ENCODE data around the gene PLEKHD1. TPM values are rescaled to one million over a fixed set of nuclear protein-coding genes. Genes with fewer than 3 reads are reported as not detected.
A peak's percentile ranks its signal among the peaks of the same experiment; 100 is the strongest.

Gene PLEKHD1
- total RNA-seq, 1 donor from 2014 or later: not detected

DNA sequence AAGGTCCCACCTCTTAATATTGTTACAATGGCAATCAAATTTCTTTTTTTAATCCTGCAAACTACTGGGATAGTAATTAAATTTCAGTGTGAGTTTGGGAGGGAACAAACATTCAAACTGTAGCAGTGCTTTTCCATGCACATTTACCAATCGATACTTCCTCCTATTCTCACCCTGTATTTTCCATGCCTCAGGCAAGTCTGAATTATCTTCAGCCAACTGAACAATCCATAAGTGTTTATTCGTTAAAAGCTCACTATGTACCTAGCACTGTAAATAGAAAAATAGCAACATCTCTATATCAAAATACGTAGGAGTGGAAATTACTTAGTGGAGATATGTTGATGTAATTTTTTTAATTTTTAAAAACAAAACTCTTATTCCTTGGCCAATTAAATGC is 46.6 kb downstream of the PLEKHD1 start:
- Histone ChIP-seq H3K79me2 (ENCODE audit: low read depth) (no peaks in the 10 kb centered on the region), H2AFZ (replicated peaks) (no peak overlapping the region), H4K20me1 (ENCODE audit: low read depth) (no peaks in the 10 kb centered on the region), H3K4me2 (no peak overlapping the region), H3K9ac (no peak overlapping the region), H3K4me1 (peaks cover 3% of the 10 kb centered on the region), H3K27ac (no peak overlapping the region), H3K36me3 (no peaks in the 10 kb centered on the region), H3K27me3 (no peaks in the 10 kb centered on the region), H3K9me3 (ENCODE audit: low read depth) (no peaks in the 10 kb centered on the region), H3K4me3 (no peak overlapping the region), H3F3A (ENCODE audit: low read depth) (no peaks in the 10 kb centered on the region)
- Mint-ChIP-seq H3K4me1 (peaks cover 10% of the 10 kb centered on the region), H3K27me3 (ENCODE audit: insufficient read depth, low read depth) (no peaks in the 10 kb centered on the region), H3K4me3 (no peak overlapping the region), H3K27ac (no peak overlapping the region), H3K36me3 (no peaks in the 10 kb centered on the region), H3K9me3 (no peaks in the 10 kb centered on the region)
- DNase-seq (ENCODE audit: low spot score): no peak
- TF ChIP-seq, protein P1, sequence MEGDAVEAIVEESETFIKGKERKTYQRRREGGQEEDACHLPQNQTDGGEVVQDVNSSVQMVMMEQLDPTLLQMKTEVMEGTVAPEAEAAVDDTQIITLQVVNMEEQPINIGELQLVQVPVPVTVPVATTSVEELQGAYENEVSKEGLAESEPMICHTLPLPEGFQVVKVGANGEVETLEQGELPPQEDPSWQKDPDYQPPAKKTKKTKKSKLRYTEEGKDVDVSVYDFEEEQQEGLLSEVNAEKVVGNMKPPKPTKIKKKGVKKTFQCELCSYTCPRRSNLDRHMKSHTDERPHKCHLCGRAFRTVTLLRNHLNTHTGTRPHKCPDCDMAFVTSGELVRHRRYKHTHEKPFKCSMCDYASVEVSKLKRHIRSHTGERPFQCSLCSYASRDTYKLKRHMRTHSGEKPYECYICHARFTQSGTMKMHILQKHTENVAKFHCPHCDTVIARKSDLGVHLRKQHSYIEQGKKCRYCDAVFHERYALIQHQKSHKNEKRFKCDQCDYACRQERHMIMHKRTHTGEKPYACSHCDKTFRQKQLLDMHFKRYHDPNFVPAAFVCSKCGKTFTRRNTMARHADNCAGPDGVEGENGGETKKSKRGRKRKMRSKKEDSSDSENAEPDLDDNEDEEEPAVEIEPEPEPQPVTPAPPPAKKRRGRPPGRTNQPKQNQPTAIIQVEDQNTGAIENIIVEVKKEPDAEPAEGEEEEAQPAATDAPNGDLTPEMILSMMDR (IDR thresholded peaks at IDR 0.05): no peak
- TF ChIP-seq EZH2phosphoT487 (IDR thresholded peaks at IDR 0.05) (no peak), EZH2 (IDR thresholded peaks at IDR 0.05) (no peak)

DNA sequence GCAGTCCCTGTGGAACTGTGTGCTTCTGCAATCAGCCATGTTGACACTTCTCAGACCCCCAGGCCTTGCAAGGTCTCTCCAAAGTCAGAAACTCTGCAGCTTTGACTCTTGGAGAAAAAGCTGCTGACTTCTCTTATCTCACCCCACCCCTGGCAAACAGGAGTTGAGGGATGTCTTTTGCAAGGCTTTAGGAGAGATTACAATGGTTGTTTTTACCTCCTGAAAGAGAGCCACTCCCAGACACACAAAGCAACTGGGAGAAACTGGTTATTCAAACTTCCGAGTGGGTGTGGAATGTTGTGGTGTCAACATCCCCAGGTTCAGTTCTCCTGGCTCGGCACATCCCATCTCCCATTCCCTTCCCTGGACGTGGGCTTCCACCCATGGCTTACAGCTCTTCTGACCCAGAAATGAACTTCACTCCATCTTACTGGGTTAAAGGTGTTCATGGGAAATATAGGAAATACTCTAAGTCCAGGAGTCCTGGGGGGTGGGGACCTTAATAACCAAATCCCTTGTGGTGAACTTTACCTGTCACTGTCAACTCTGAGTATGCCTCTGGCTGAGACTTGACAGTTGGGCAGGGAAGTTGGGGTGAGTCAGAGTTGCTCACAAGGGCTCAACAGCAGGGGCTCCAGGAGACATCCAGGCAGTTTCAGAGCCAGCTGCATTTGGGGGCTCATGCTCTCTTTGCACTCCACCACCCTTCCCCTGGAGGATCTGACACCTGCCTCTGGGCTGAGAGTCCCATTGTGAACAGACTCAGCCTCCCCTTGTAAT is 48.2 kb downstream of the PLEKHD1 start:
- no peak for DNase-seq (ENCODE audit: low spot score)
- no peaks in the 10 kb centered on the region for H3K36me3 Mint-ChIP-seq
- H3K27me3 Mint-ChIP-seq (ENCODE audit: insufficient read depth, low read depth): no peaks in the 10 kb centered on the region
- Histone ChIP-seq H3K27ac (no peak overlapping the region), H2AFZ (replicated peaks) (no peak overlapping the region), H3K9me3 (ENCODE audit: low read depth) (no peaks in the 10 kb centered on the region), H3K27me3 (no peaks in the 10 kb centered on the region), H3F3A (ENCODE audit: low read depth) (no peaks in the 10 kb centered on the region), H3K4me2 (no peak overlapping the region), H3K36me3 (no peaks in the 10 kb centered on the region), H3K4me1 (peaks cover 3% of the 10 kb centered on the region), H3K4me3 (no peak overlapping the region), H3K79me2 (ENCODE audit: low read depth) (no peaks in the 10 kb centered on the region), H4K20me1 (ENCODE audit: low read depth) (no peaks in the 10 kb centered on the region), H3K9ac (no peak overlapping the region)
- TF ChIP-seq EZH2phosphoT487 (IDR thresholded peaks at IDR 0.05) (no peak), EZH2 (IDR thresholded peaks at IDR 0.05) (no peak)
- TF ChIP-seq, protein P1 (IDR thresholded peaks at IDR 0.05): no peak
- H3K4me3 Mint-ChIP-seq: no peak overlapping the region
- H3K27ac Mint-ChIP-seq: no peak overlapping the region
- H3K4me1 Mint-ChIP-seq: peaks cover 10% of the 10 kb centered on the region
- no peaks in the 10 kb centered on the region for H3K9me3 Mint-ChIP-seq

DNA sequence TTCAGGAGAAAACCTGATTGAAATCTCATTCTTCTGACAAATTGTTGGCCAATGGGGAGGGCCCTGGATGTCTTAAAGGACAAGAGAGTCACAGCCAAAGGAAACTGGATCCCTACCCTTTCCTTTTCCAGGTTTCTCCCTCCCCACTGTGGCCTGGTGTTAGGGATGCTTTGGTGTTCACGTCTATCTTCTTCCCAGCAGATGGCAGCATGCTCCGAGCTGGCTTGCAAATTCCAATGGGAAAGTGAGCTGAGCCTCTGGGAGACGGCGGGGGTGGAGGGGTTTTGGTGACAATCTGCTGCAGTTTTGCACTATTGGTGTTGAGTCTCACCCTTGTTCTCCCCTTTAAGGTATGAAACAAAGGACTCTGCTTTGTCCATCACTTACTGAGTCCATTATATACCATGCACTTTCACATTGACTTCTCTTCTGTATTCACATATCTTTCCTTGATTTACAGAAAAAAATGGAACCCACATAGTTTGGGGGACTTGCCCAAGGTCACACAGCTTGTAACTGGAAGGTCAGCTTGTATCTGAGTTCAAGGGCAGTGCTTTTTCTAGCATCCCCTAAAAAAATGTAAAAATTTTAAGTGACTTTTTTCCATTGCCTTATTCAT is 50.8 kb downstream of the PLEKHD1 start:
- no peak overlapping the region for H3K4me3 Mint-ChIP-seq
- H3K36me3 ChIP-seq: no peaks in the 10 kb centered on the region
- no peaks in the 10 kb centered on the region for H3K9me3 Mint-ChIP-seq
- no peak for TF ChIP-seq EZH2phosphoT487 (IDR thresholded peaks at IDR 0.05)
- TF ChIP-seq EZH2 (IDR thresholded peaks at IDR 0.05): no peak
- TF ChIP-seq, protein P1 (IDR thresholded peaks at IDR 0.05): peak; percentile 81
- H3K4me1 ChIP-seq: peaks cover 3% of the 10 kb centered on the region
- peak; percentile 87 for DNase-seq (ENCODE audit: low spot score)
- H3K79me2 ChIP-seq (ENCODE audit: low read depth): no peaks in the 10 kb centered on the region
- peaks cover 10% of the 10 kb centered on the region for H3K4me1 Mint-ChIP-seq
- H3K27ac Mint-ChIP-seq: no peak overlapping the region
- H3K27ac ChIP-seq: no peak overlapping the region
- H3F3A ChIP-seq (ENCODE audit: low read depth): no peaks in the 10 kb centered on the region
- no peak overlapping the region for H3K9ac ChIP-seq
- H3K4me3 ChIP-seq: no peak overlapping the region
- H2AFZ ChIP-seq (replicated peaks): peak overlapping the region; percentile 30
- no peaks in the 10 kb centered on the region for H3K9me3 ChIP-seq (ENCODE audit: low read depth)
- H3K4me2 ChIP-seq: no peak overlapping the region
- no peaks in the 10 kb centered on the region for H3K27me3 Mint-ChIP-seq (ENCODE audit: insufficient read depth, low read depth)
- H3K27me3 ChIP-seq: no peaks in the 10 kb centered on the region
- no peaks in the 10 kb centered on the region for H3K36me3 Mint-ChIP-seq
- no peaks in the 10 kb centered on the region for H4K20me1 ChIP-seq (ENCODE audit: low read depth)

All from neural progenitor cell (in vitro differentiated cells).